Pancreas (tissue), 10 donors: ENCODE data around the gene MAPK7. TPM values are rescaled to one million over a fixed set of nuclear protein-coding genes. Genes with fewer than 3 reads are reported as not detected.

Experiments
- ATAC-seq, 4 donors: fragments of 200-7000 bp; cut with Tn5 transposase; one replicate each; pipeline versions ENCODE4 v1.8.0 to v1.9.1; 2020; ENCODE audit warnings: mild to moderate bottlenecking in 4 of 4, moderate library complexity in 4 of 4
- DNase-seq, 6 donors: peaks; one replicate each; pipeline ENCODE4 v3.0.0-alpha.2; 2020
- FAIRE-seq: peaks from 2 replicates; lab custom pipeline; 2012; peaks lifted over from hg19 to GRCh38; lab: Jason Lieb, UNC
- H3K27ac ChIP-seq, 4 donors: fragments of 200-600 bp; sonication (generic); 1 replicate in 3 of 4; 2 replicates in 1 of 4; pipeline versions ENCODE4 v1.5.0 to v1.8.0; 2020
- H3K27me3 ChIP-seq, 4 donors: fragments of 200-600 bp; one replicate each; pipeline ENCODE4 v1.8.0; 2021
- H3K36me3 ChIP-seq, 3 donors: fragments of 200-600 bp; sonication (generic) in 1 of 3; one replicate each; pipeline versions ENCODE4 v1.5.0 to v1.8.0; 2020 to 2021
- H3K4me1 ChIP-seq, 3 donors: fragments of 200-600 bp; one replicate each; pipeline ENCODE4 v1.8.0; 2021
- H3K4me3 ChIP-seq, 4 donors: fragments of 200-600 bp; sonication (generic) in 2 of 4; one replicate each; pipeline versions ENCODE4 v1.5.0 to v1.8.0; 2020 to 2021
- H3K9me3 ChIP-seq, 4 donors: fragments of 200-600 bp; one replicate each; pipeline ENCODE4 v1.8.0; 2021
- WGBS, 2 donors: extraction: QIAGEN DNeasy Blood & Tissue Kit; methylation state at CpG; one replicate each; pipeline ENCODE4 v1.1.7; 2013; 5-methylcytosine and 5-hydroxymethylcytosine counted together
- intact Hi-C, 3 donors: fragments of 100-400 bp; cut with DNase I; formaldehyde crosslinking; loops; one replicate each; pipeline versions ENCODE4 v1.11.1 to v1.14.2; 2022
- polyA plus RNA-seq, 2 donors: library from polyadenylated mRNA; stranded (reverse); fragments of 200-250 nt; gene quantifications; one replicate each; pipeline ENCODE4 v1.2.3, GENCODE V29; 2013
- total RNA-seq, 6 donors: library from RNA; stranded (reverse); fragmentation: NEBNext Ultra II Directional in 4 of 6; extraction: Animal tissue kit (Norgen Biotek cat#: 25700) in 4 of 6; gene quantifications; one replicate each; pipeline versions ENCODE4 v1.2.1 to v1.2.4, GENCODE V29; 2021 to 2023
- TF ChIP-seq, protein P1 (sequence below), 4 donors: fragments of 200-600 bp; sonication (generic) in 3 of 4; IDR thresholded peaks; one replicate each; pipeline versions ENCODE4 v1.5.0 to v1.8.0; 2021; ENCODE audit warnings: antibody characterized with exemption in 4 of 4
- donor health status: healthy with polysubstance abuse.
- donor health status: DM: no; HTN: no; CAD: no; lungs with moderate emphysema.
- donor health status: DM: no; HTN: no; CAD: no.
- donor health status: control.
- donor health status: control.
- donor health status: Bipolar disorder and iron deficiency.
- donor health status: DM: yes; HTN: yes; CAD: no.
- donor health status: DM: no; HTN: no; CAD: no.
- donor health status: DM: no; HTN: no; CAD: no.
- donor health status: DM: yes; HTN: yes; CAD: no.

Gene MAPK7
- total and polyA plus RNA-seq, 8 donors: 3.4 to 10.5 (median 7.9) TPM

DNA sequence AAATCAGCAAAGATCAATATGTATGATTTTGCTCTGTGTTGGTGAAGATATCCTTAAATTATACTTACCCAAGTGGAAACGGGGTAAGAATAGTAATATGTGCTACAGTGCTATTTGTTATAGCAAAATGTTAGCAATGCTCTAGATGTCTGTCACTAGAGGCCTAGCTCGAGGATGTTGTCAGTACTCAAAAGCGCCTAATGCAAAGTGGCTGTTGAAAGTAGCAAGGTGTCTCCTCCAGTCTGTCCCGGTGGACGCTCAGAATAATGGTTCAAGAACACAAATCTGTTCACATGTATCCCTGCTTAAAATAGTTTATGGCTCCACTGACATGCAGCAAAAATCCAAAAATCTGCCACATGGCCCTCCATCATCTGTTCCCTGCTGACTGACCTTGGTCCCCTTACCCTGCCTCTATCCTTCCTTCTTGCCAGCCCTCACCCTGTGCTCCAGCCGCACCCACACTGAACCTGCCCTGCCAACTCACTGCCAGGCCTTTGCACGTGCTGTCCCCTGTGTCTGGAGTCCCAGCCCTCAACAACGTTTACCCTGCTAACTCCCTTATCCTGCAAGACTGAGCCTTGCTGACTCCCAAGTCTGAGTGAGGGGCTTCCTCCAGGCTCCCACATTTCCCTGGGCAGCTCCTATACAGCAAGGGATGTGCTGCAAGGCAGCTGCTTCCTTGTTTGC lies 23.2 kb downstream of the MAPK7 start:
- ATAC-seq: no peak
- no peak for FAIRE-seq

DNA sequence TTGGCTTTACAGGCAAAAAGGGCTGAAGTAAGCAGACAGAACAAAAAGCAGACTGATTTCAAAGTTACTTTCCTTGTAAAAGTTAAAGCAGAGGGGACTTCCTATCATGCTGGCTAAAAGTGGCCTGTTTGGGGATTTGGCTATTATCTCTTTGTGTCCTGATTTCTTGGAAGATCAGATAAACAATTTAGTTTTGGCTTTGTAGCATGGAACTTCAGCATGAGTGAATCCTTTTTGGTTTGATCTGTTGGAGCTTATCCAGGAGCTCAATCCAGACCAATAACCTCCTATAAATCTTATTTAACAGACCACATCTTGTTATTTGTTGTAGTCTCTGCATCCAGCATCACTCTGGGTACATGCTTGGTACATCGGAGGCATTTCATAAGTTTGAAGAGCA lies 23.9 kb downstream of the MAPK7 start:
- H3K27ac ChIP-seq: no peak overlapping the region
- ATAC-seq (no peak), FAIRE-seq (no peak), DNase-seq (no peak)
- H3K9me3 ChIP-seq: no peaks in the 10 kb centered on the region
- peaks cover 0 to 4% (median 3%) of the 10 kb centered on the region in 3 donors for H3K4me1 ChIP-seq
- no peak overlapping the region for H3K4me3 ChIP-seq
- 79 to 87% methylated on average over 1 of the region's 1 CpG for WGBS, 2 donors
- intact Hi-C loops: no loop called here
- H3K27me3 ChIP-seq: no peaks in the 10 kb centered on the region
- H3K36me3 ChIP-seq: no peaks in the 10 kb centered on the region
- TF ChIP-seq, protein P1, sequence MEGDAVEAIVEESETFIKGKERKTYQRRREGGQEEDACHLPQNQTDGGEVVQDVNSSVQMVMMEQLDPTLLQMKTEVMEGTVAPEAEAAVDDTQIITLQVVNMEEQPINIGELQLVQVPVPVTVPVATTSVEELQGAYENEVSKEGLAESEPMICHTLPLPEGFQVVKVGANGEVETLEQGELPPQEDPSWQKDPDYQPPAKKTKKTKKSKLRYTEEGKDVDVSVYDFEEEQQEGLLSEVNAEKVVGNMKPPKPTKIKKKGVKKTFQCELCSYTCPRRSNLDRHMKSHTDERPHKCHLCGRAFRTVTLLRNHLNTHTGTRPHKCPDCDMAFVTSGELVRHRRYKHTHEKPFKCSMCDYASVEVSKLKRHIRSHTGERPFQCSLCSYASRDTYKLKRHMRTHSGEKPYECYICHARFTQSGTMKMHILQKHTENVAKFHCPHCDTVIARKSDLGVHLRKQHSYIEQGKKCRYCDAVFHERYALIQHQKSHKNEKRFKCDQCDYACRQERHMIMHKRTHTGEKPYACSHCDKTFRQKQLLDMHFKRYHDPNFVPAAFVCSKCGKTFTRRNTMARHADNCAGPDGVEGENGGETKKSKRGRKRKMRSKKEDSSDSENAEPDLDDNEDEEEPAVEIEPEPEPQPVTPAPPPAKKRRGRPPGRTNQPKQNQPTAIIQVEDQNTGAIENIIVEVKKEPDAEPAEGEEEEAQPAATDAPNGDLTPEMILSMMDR (IDR thresholded peaks at IDR 0.05): no peak

More for the DNA sequence above, 23.2 kb downstream of the MAPK7 start:
- WGBS, 2 donors: 71 to 80% methylated on average over 8 of the region's 8 CpGs
- H3K27me3 ChIP-seq: no peaks in the 10 kb centered on the region
- H3K9me3 ChIP-seq: no peaks in the 10 kb centered on the region
- H3K36me3 ChIP-seq: no peaks in the 10 kb centered on the region
- no peak overlapping the region for H3K4me3 ChIP-seq
- TF ChIP-seq, protein P1 (IDR thresholded peaks at IDR 0.05): no peak
- intact Hi-C loops: no loop called here
- H3K27ac ChIP-seq: no peak overlapping the region
- peaks cover 0 to 4% (median 3%) of the 10 kb centered on the region in 3 donors for H3K4me1 ChIP-seq
- no peak for DNase-seq

DNA sequence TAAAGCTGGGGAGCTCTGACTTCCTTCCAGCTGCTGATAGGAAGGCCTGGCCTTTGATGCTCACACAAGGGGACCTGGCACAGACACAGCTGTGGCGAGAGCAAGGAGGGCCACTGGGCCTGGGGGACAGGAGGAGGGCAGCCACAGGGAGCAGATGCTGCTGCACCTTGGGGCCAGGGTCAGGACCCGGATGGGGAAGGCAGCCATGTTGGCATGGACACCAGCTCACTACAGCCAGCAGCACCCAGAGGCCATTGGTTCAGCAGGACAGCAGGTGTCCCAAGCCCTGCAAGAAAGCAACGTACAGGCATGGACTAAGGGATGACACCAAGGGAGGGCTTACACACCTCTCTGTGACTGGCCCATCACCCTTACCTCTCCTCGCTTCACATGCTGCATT lies 24.7 kb downstream of the MAPK7 start:
- no peaks in the 10 kb centered on the region for H3K9me3 ChIP-seq
- FAIRE-seq (no peak), DNase-seq (no peak), ATAC-seq (no peak)
- no peaks in the 10 kb centered on the region for H3K27me3 ChIP-seq
- intact Hi-C loops: no loop called here
- H3K4me3 ChIP-seq: no peak overlapping the region
- no peak overlapping the region for H3K27ac ChIP-seq
- 81 to 82% methylated on average over 4 of the region's 4 CpGs for whole genome bisulfite sequencing, 2 donors
- TF ChIP-seq, protein P1 (IDR thresholded peaks at IDR 0.05): no peak
- peaks cover 0 to 4% (median 3%) of the 10 kb centered on the region in 3 donors for H3K4me1 ChIP-seq
- no peaks in the 10 kb centered on the region for H3K36me3 ChIP-seq

DNA sequence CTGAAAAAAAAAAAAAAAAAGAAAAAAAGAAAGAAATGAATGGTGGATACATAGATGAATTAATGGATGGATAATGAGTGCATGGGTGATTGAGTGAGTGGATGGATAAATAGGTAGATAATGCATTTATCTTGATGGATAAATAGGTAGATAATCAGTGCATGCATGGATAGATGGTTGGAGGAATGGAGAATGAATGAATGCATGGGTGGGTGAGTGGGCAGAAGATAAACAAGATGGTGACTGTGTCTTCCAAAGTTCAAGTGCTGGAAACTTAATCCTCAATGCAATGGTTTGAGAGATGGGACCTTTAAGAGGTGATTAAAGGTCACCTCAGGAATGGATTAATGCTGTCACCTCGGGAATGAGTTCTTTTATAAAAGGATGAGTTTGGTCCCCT lies 26.0 kb downstream of the MAPK7 start:
- TF ChIP-seq, protein P1 (IDR thresholded peaks at IDR 0.05): no peak
- Histone ChIP-seq H3K4me1 (no peaks in the 10 kb centered on the region), H3K27me3 (no peaks in the 10 kb centered on the region), H3K9me3 (no peaks in the 10 kb centered on the region), H3K27ac (no peak overlapping the region), H3K36me3 (no peaks in the 10 kb centered on the region), H3K4me3 (no peak overlapping the region)
- 47 to 69% methylated on average over 1 of the region's 1 CpG for WGBS, 2 donors
- FAIRE-seq (no peak), DNase-seq (no peak), ATAC-seq (no peak)
- intact Hi-C loops: no loop called here

DNA sequence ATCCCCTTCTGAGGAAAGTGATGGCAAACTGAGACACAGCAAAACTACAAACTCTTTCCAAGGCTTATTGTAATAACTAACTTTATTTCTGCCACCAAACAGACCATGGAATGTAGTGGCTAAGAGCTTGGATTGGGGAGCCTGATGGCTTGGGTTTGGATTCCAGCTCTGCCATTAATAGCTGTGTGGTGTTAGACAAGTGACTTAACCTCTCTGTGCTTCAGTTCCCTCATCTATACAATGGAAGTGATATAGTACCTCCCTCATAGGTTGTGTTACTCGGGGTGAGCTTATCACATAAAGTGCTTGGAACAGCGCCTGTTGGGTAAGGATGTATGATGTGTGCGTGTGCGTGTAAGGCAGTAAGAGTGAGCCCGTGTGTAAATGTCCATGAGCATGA lies 26.8 kb downstream of the MAPK7 start:
- ATAC-seq: no peak
- Histone ChIP-seq H3K27ac (no peak overlapping the region), H3K4me3 (no peak overlapping the region), H3K27me3 (no peaks in the 10 kb centered on the region), H3K4me1 (no peaks in the 10 kb centered on the region), H3K9me3 (no peaks in the 10 kb centered on the region), H3K36me3 (no peaks in the 10 kb centered on the region)
- FAIRE-seq: no peak
- TF ChIP-seq, protein P1 (IDR thresholded peaks at IDR 0.05): no peak
- WGBS, 2 donors: 79 to 80% methylated on average over 5 of the region's 5 CpGs
- DNase-seq: no peak
- intact Hi-C loops: no loop called here
